ENCODE results near the gene TNFAIP8. TPM values are rescaled to one million over a fixed set of nuclear protein-coding genes. Genes with fewer than 3 reads are reported as not detected.

Gene TNFAIP8
- total and polyA plus RNA-seq, 3 experiments from 2014 or later: 207 to 311 (median 295) TPM

GRCh38 chr5:119321569-119322311 is 34.1 kb upstream of the TNFAIP8 start:
- peaks cover 0 to 15% (median 11%) of the 10 kb centered on the region in 3 donors for H3K36me3 Mint-ChIP-seq
- no peak for DNase-seq
- H3K27me3 Mint-ChIP-seq: no peaks in the 10 kb centered on the region
- Histone ChIP-seq H3K36me3 (ENCODE audit: insufficient read depth, low read length) (no peaks in the 10 kb centered on the region), H3K9me3 (ENCODE audit: low read length) (no peaks in the 10 kb centered on the region), H3K27me3 (ENCODE audit: insufficient read depth, low read length, poor library complexity, severe bottlenecking) (no peaks in the 10 kb centered on the region), H3K27ac (ENCODE audit: low read depth, low read length) (peak overlapping the region; percentile 75), H3K4me1 (ENCODE audit: insufficient read depth, low read length) (peaks cover 92% of the 10 kb centered on the region), H3K4me3 (ENCODE audit: low read length) (no peak overlapping the region)
- H3K9me3 Mint-ChIP-seq: no peaks in the 10 kb centered on the region
- CTCF ChIA-PET: interaction anchor here (1.2 to 1.3 kb wide), 2 partner anchors 17 to 84 kb away, joined by 3 to 4 read pairs; no protein-coding TSS in a partner anchor
- H3K27ac Mint-ChIP-seq: peak overlapping the region; percentile 84 to 96 (median 88)
- H3K4me1 Mint-ChIP-seq: peaks cover 88 to 94% (median 94%) of the 10 kb centered on the region in 3 donors
- POLR2A ChIA-PET: interaction anchor here (1.0 kb wide), 1 partner anchor 19 kb away, joined by 3 read pairs; no protein-coding TSS in a partner anchor
- peak overlapping the region; percentile 15 to 80 (median 57) for H3K4me3 Mint-ChIP-seq

DNA sequence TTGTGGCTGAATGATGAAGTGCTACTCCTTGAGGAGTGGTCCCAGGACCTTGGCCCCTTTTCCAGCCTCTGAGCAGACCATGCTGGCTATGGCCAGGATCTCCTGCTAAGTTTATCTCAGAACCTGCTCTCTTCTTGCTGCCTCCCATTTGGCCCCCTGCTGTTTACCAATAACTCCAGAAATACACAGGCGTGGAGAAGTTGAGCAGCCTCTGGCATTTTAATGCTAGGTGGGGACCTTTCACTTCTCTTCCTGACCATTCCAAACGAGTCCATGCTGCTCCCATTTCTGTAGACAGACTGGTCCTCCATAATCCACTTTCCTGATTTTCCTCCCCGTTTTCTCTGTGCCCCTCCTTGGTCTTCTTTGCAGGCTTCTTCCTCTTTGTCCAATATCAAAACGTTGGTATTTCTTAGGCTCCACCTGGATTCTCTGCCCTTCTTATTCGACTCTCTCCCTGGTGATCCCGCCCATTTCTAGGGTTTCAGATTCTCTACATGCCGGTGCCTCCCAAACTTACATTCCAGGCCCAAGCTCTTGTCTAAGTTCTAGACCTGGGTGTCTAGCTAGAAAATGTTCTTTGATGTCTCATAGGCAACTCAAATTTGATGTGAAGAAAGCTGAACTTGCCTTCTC is 33.4 kb upstream of the TNFAIP8 start:
- Mint-ChIP-seq H3K9me3 (no peaks in the 10 kb centered on the region), H3K4me3 (peak overlapping the region in 6 of 7 donors; percentile 19 to 55 (median 28)), H3K27me3 (no peaks in the 10 kb centered on the region), H3K36me3 (peaks cover 0 to 13% (median 11%) of the 10 kb centered on the region in 3 donors), H3K4me1 (peaks cover 90 to 97% (median 97%) of the 10 kb centered on the region in 3 donors), H3K27ac (peak overlapping the region; percentile 84 to 96 (median 90))
- H3K4me3 ChIP-seq (ENCODE audit: low read length): no peak overlapping the region
- DNase-seq: no peak
- no peaks in the 10 kb centered on the region for H3K36me3 ChIP-seq (ENCODE audit: insufficient read depth, low read length)
- peak overlapping the region; percentile 75 for H3K27ac ChIP-seq (ENCODE audit: low read depth, low read length)
- no peaks in the 10 kb centered on the region for H3K27me3 ChIP-seq (ENCODE audit: insufficient read depth, low read length, poor library complexity, severe bottlenecking)
- ChIA-PET CTCF (interaction anchor here (0.9 to 1.3 kb wide), 4 partner anchors 11 to 90 kb away, joined by 3 read pairs; no protein-coding TSS in a partner anchor), POLR2A (interaction anchor here (1.0 kb wide), 1 partner anchor 18 kb away, joined by 3 read pairs; no protein-coding TSS in a partner anchor)
- no peaks in the 10 kb centered on the region for H3K9me3 ChIP-seq (ENCODE audit: low read length)
- peaks cover 95% of the 10 kb centered on the region for H3K4me1 ChIP-seq (ENCODE audit: insufficient read depth, low read length)

- no peak for DNase-seq
- Histone ChIP-seq H3K4me3 (ENCODE audit: low read length) (no peak overlapping the region), H3K27me3 (ENCODE audit: insufficient read depth, low read length, poor library complexity, severe bottlenecking) (no peaks in the 10 kb centered on the region), H3K9me3 (ENCODE audit: low read length) (no peaks in the 10 kb centered on the region), H3K27ac (ENCODE audit: low read depth, low read length) (peak overlapping the region; percentile 75), H3K36me3 (ENCODE audit: insufficient read depth, low read length) (no peaks in the 10 kb centered on the region), H3K4me1 (ENCODE audit: insufficient read depth, low read length) (peaks cover 96% of the 10 kb centered on the region)
- H3K36me3 Mint-ChIP-seq: peaks cover 0 to 13% (median 11%) of the 10 kb centered on the region in 3 donors
- H3K4me1 Mint-ChIP-seq: peaks cover 92 to 99% (median 98%) of the 10 kb centered on the region in 3 donors
- peak overlapping the region; percentile 66 to 96 (median 90) for H3K27ac Mint-ChIP-seq
- CTCF ChIA-PET: interaction anchor here (0.9 to 1.3 kb wide), 4 partner anchors 11 to 89 kb away, joined by 3 read pairs; no protein-coding TSS in a partner anchor
- H3K9me3 Mint-ChIP-seq: no peaks in the 10 kb centered on the region
- H3K4me3 Mint-ChIP-seq: peak overlapping the region in 5 of 7 donors; percentile 12 to 55 (median 30)
- H3K27me3 Mint-ChIP-seq: no peaks in the 10 kb centered on the region
- POLR2A ChIA-PET: interaction anchor here (1.3 kb wide), 1 partner anchor 10 kb away, joined by 7 read pairs; no protein-coding TSS in a partner anchor
Observed at GRCh38 chr5:119322948-119323537, 32.8 kb upstream of the TNFAIP8 start.

GRCh38 chr5:119323601-119324000 is 32.2 kb upstream of the TNFAIP8 start:
- no peaks in the 10 kb centered on the region for H3K36me3 ChIP-seq (ENCODE audit: insufficient read depth, low read length)
- no peak for DNase-seq
- Mint-ChIP-seq H3K27ac (peak overlapping the region; percentile 47 to 93 (median 86)), H3K4me1 (peaks cover 92 to 99% (median 98%) of the 10 kb centered on the region in 3 donors), H3K9me3 (no peaks in the 10 kb centered on the region), H3K4me3 (peak overlapping the region in 3 of 7 donors; percentile 7 to 51 (median 24)), H3K36me3 (peaks cover 0 to 13% (median 11%) of the 10 kb centered on the region in 3 donors), H3K27me3 (no peaks in the 10 kb centered on the region)
- no peaks in the 10 kb centered on the region for H3K9me3 ChIP-seq (ENCODE audit: low read length)
- ChIA-PET POLR2A (interaction anchor here (1.3 kb wide), 1 partner anchor 10 kb away, joined by 7 read pairs; no protein-coding TSS in a partner anchor), CTCF (interaction anchor here (0.9 to 1.2 kb wide), 4 partner anchors 11 to 46 kb away, joined by 3 read pairs; no protein-coding TSS in a partner anchor)
- H3K27ac ChIP-seq (ENCODE audit: low read depth, low read length): peak overlapping the region; percentile 71
- H3K4me3 ChIP-seq (ENCODE audit: low read length): no peak overlapping the region
- H3K4me1 ChIP-seq (ENCODE audit: insufficient read depth, low read length): peaks cover 96% of the 10 kb centered on the region
- H3K27me3 ChIP-seq (ENCODE audit: insufficient read depth, low read length, poor library complexity, severe bottlenecking): no peaks in the 10 kb centered on the region

- Histone ChIP-seq H3K9me3 (ENCODE audit: low read length) (no peaks in the 10 kb centered on the region), H3K4me3 (ENCODE audit: low read length) (no peak overlapping the region), H3K4me1 (ENCODE audit: insufficient read depth, low read length) (peaks cover 96% of the 10 kb centered on the region), H3K27ac (ENCODE audit: low read depth, low read length) (peak overlapping the region; percentile 71), H3K36me3 (ENCODE audit: insufficient read depth, low read length) (no peaks in the 10 kb centered on the region), H3K27me3 (ENCODE audit: insufficient read depth, low read length, poor library complexity, severe bottlenecking) (no peaks in the 10 kb centered on the region)
- Mint-ChIP-seq H3K9me3 (no peaks in the 10 kb centered on the region), H3K27me3 (no peaks in the 10 kb centered on the region), H3K27ac (peak overlapping the region; percentile 8 to 89 (median 62)), H3K4me1 (peaks cover 90 to 99% (median 98%) of the 10 kb centered on the region in 3 donors), H3K36me3 (peaks cover 0 to 8% (median 8%) of the 10 kb centered on the region in 3 donors), H3K4me3 (no peak overlapping the region)
- POLR2A ChIA-PET: interaction anchor here (0.7 kb wide), 1 partner anchor 62 kb away, joined by 3 read pairs; no protein-coding TSS in a partner anchor
- CTCF ChIA-PET: interaction anchor here (0.7 to 1.1 kb wide), 2 partner anchors 9 kb away, joined by 3 to 4 read pairs; no protein-coding TSS in a partner anchor
- DNase-seq: no peak
Observed at GRCh38 chr5:119324842-119325241, 31.0 kb upstream of the TNFAIP8 start.

GRCh38 chr5:119327018-119327417 is 28.8 kb upstream of the TNFAIP8 start:
- Histone ChIP-seq H3K27me3 (ENCODE audit: insufficient read depth, low read length, poor library complexity, severe bottlenecking) (no peaks in the 10 kb centered on the region), H3K36me3 (ENCODE audit: insufficient read depth, low read length) (no peaks in the 10 kb centered on the region), H3K9me3 (ENCODE audit: low read length) (no peaks in the 10 kb centered on the region), H3K4me3 (ENCODE audit: low read length) (no peak overlapping the region), H3K27ac (ENCODE audit: low read depth, low read length) (peak overlapping the region; percentile 34), H3K4me1 (ENCODE audit: insufficient read depth, low read length) (peaks cover 96% of the 10 kb centered on the region)
- Mint-ChIP-seq H3K4me3 (peak overlapping the region in 6 of 7 donors; percentile 60 to 80 (median 68)), H3K4me1 (peaks cover 91 to 99% (median 98%) of the 10 kb centered on the region in 3 donors), H3K27me3 (no peaks in the 10 kb centered on the region), H3K36me3 (peaks cover 0 to 3% (median 2%) of the 10 kb centered on the region in 3 donors), H3K27ac (peak overlapping the region; percentile 90 to 99 (median 96)), H3K9me3 (no peaks in the 10 kb centered on the region)
- no peak for DNase-seq
- CTCF ChIA-PET: interaction anchor here (2.0 to 7.5 kb wide), 2 partner anchors 12 to 17 kb away, joined by 4 to 39 read pairs; no protein-coding TSS in a partner anchor
- POLR2A ChIA-PET: interaction anchor here (0.6 kb wide), 2 partner anchors 37 to 74 kb away, joined by 7 to 8 read pairs; no protein-coding TSS in a partner anchor

Measured in CD8-positive, alpha-beta memory T cell (primary cell).